HCT116 (cell line): ENCODE data around the gene CRISPLD2. TPM values are rescaled to one million over a fixed set of nuclear protein-coding genes. Genes with fewer than 3 reads are reported as not detected.

ENCODE experiments used
- ATAC-seq: fragments of 200-7000 bp; cut with Tn5 transposase; 2 replicates; pipeline ENCODE4 v1.9.1; 2020; ENCODE audit warnings: mild to moderate bottlenecking, moderate library complexity
- BruUV-seq: library from RNA; stranded (reverse); fragments of 400-500 nt; replicated peaks from 2 replicates; lab custom pipeline; 2021; lab: Mats Ljungman, UMichigan
- CTCF ChIA-PET: fragments of 300-600 bp; sonication (Branson Sonifier 250); formaldehyde crosslinking; loops from one replicate; lab custom pipeline; 2021; ENCODE audit warnings: antibody characterized with exemption; lab: Charles Lee
- POLR2A ChIA-PET: fragments of 300-600, 350-600 bp; sonication (Branson Sonifier 250); formaldehyde crosslinking; loops from one replicate; lab custom pipeline; 2021; ENCODE audit warnings: antibody characterized with exemption; lab: Charles Lee
- RAD21 ChIA-PET, 2 experiments: fragments of 300-600 bp; sonication (Branson Sonifier 250); formaldehyde crosslinking; loops; one replicate each; lab custom pipeline; 2023; ENCODE audit warnings: low total read pairs in 2 of 2; ENCODE audit not compliant: uncharacterized antibody in 2 of 2, unreplicated experiment in 2 of 2, low non-redundant PET in 1 of 2; lab: Charles Lee
- DNase-seq: peaks from one replicate; pipeline ENCODE4 v3.0.0-alpha.2; 2010; ENCODE audit warnings: low read depth, low spot score
- H2AFZ ChIP-seq: fragments of 200-600 bp; shearing (Covaris generic), sonication (generic); 2 replicates; pipeline ENCODE4 v1.6.1; 2017; ENCODE audit warnings: low read depth, mixed run types, mixed read lengths, antibody characterized with exemption, low read length; ENCODE audit not compliant: poor library complexity, severe bottlenecking
- H3K27ac ChIP-seq: 2 replicates; pipeline ENCODE4 v1.5.1; 2012; ENCODE audit warnings: low read depth, low read length
- H3K27me3 ChIP-seq: fragments of 200-600 bp; sonication (generic); 2 replicates; pipeline ENCODE4 v1.6.1; 2016; ENCODE audit warnings: mixed run types, low read length, mixed read lengths; ENCODE audit not compliant: insufficient read depth
- H3K36me3 ChIP-seq, 2 experiments: fragments of 200-500 bp in 1 of 2; fragments of 200-600 bp in 1 of 2; sonication (Bioruptor generic) in 1 of 2; sonication (generic) in 1 of 2; 2 replicates each; pipeline versions ENCODE4 v1.5.1 to v1.6.1; 2014 to 2016; ENCODE audit warnings: low read length in 2 of 2, inconsistent platforms in 1 of 2, mixed read lengths in 1 of 2, mixed run types in 1 of 2; ENCODE audit not compliant: insufficient read depth in 2 of 2, control insufficient read depth in 1 of 2
- H3K4me1 ChIP-seq, 2 experiments: fragments of 200-600 bp in 1 of 2; sonication (generic) in 1 of 2; 2 replicates each; pipeline versions ENCODE4 v1.5.1 to v1.6.1; 2012 to 2017; ENCODE audit warnings: low read length in 2 of 2, inconsistent platforms in 1 of 2, mild to moderate bottlenecking in 1 of 2, mixed read lengths in 1 of 2, mixed run types in 1 of 2, moderate library complexity in 1 of 2; ENCODE audit not compliant: insufficient read depth in 2 of 2, control insufficient read depth in 1 of 2
- H3K4me2 ChIP-seq: fragments of 200-600 bp; sonication (generic); 2 replicates; pipeline ENCODE4 v1.6.1; 2017; ENCODE audit warnings: mixed run types, low read length, mixed read lengths
- H3K4me3 ChIP-seq, 2 experiments: fragments of 200-600 bp in 1 of 2; sonication (generic) in 1 of 2; replicated peaks in 1 of 2; 2 replicates each; pipeline ENCODE4 v1.5.1; 2011 to 2016; ENCODE audit warnings: low read length in 2 of 2, control low read depth in 1 of 2, low read depth in 1 of 2, mild to moderate bottlenecking in 1 of 2, mixed read lengths in 1 of 2, mixed run types in 1 of 2
- H3K79me2 ChIP-seq: fragments of 200-600 bp; sonication (generic); 2 replicates; pipeline ENCODE4 v1.6.1; 2017; ENCODE audit warnings: mild to moderate bottlenecking, mixed run types, low read length, moderate library complexity, mixed read lengths; ENCODE audit not compliant: insufficient read depth
- H3K9ac ChIP-seq: fragments of 200-600 bp; sonication (generic); 2 replicates; pipeline ENCODE4 v1.6.1; 2016; ENCODE audit warnings: low read length, mixed read lengths
- H3K9me2 ChIP-seq: fragments of 200-600 bp; sonication (generic), shearing (Covaris generic); 2 replicates; pipeline ENCODE4 v1.6.1; 2017; ENCODE audit warnings: mixed run types, mild to moderate bottlenecking, moderate library complexity; ENCODE audit not compliant: insufficient read depth
- H3K9me3 ChIP-seq, 2 experiments: fragments of 200-500 bp in 1 of 2; fragments of 200-600 bp in 1 of 2; sonication (Bioruptor generic) in 1 of 2; sonication (generic) in 1 of 2; 2 replicates each; pipeline ENCODE4 v1.6.1; 2014 to 2017; ENCODE audit warnings: low read length in 2 of 2, mixed read lengths in 2 of 2, inconsistent platforms in 1 of 2, low read depth in 1 of 2, mild to moderate bottlenecking in 1 of 2, mixed run types in 1 of 2, moderate library complexity in 1 of 2; ENCODE audit not compliant: control insufficient read depth in 1 of 2, insufficient read depth in 1 of 2
- H4K20me1 ChIP-seq: fragments of 200-600 bp; sonication (generic), shearing (Covaris generic); 2 replicates; pipeline ENCODE4 v1.6.1; 2017; ENCODE audit warnings: mixed run types, mild to moderate bottlenecking, moderate library complexity; ENCODE audit not compliant: insufficient read depth
- CBX3 ChIP-seq: IDR thresholded peaks from 2 replicates; pipeline ENCODE4 v1.6.1; 2012; ENCODE audit warnings: low read depth
- CEBPB ChIP-seq: IDR thresholded peaks from 2 replicates; pipeline ENCODE4 v1.6.1; 2012; ENCODE audit warnings: low read depth
- EGR1 ChIP-seq: IDR thresholded peaks from 2 replicates; pipeline ENCODE4 v1.6.1; 2012; ENCODE audit warnings: low read depth
- EZH2 ChIP-seq: fragments of 200-600 bp; sonication (generic); IDR thresholded peaks from 2 replicates; pipeline ENCODE4 v1.6.1; 2017; ENCODE audit warnings: antibody characterized with exemption, mixed run types
- EZH2phosphoT487 ChIP-seq: fragments of 200-600 bp; IDR thresholded peaks from 2 replicates; pipeline ENCODE4 v1.6.1; 2018; ENCODE audit warnings: antibody characterized with exemption, borderline replicate concordance
- FOSL1 ChIP-seq: IDR thresholded peaks from 2 replicates; pipeline ENCODE4 v1.6.1; 2012; ENCODE audit warnings: low read depth
- JUND ChIP-seq: IDR thresholded peaks from 2 replicates; pipeline ENCODE4 v1.6.1; 2012
- POLR2A ChIP-seq: IDR thresholded peaks from 2 replicates; pipeline ENCODE4 v1.7.0; 2011; ENCODE audit warnings: borderline replicate concordance; ENCODE audit not compliant: insufficient read depth, insufficient read length; ENCODE audit errors: extremely low read depth
- POLR2AphosphoS5 ChIP-seq: IDR thresholded peaks from 2 replicates; pipeline ENCODE4 v1.6.1; 2011; ENCODE audit warnings: mild to moderate bottlenecking, low read depth, low read length, moderate library complexity
- RAD21 ChIP-seq: IDR thresholded peaks from 2 replicates; pipeline ENCODE4 v1.6.1; 2012; ENCODE audit warnings: low read depth, mild to moderate bottlenecking
- REST ChIP-seq: IDR thresholded peaks from 2 replicates; pipeline ENCODE4 v1.6.1; 2012; ENCODE audit warnings: low read depth
- SIN3A ChIP-seq: IDR thresholded peaks from 2 replicates; pipeline ENCODE4 v1.6.1; 2012; ENCODE audit warnings: low read depth
- YY1 ChIP-seq: IDR thresholded peaks from 2 replicates; pipeline ENCODE4 v1.6.1; 2011; ENCODE audit warnings: low read length, low read depth, moderate library complexity, mild to moderate bottlenecking; ENCODE audit not compliant: insufficient replicate concordance; ENCODE audit errors: extremely low read depth
- ZBTB33 ChIP-seq: IDR thresholded peaks from 2 replicates; pipeline ENCODE4 v1.6.1; 2011; ENCODE audit warnings: mild to moderate bottlenecking, low read length, moderate library complexity; ENCODE audit not compliant: insufficient replicate concordance; ENCODE audit errors: extremely low read depth
- ZFX ChIP-seq: fragments of 450-650 bp; IDR thresholded peaks from 2 replicates; pipeline ENCODE4 v1.6.1; 2017
- intact Hi-C: fragments of 100-400 bp; cut with micrococcal nuclease; formaldehyde crosslinking; loops from 2 replicates; pipeline ENCODE4 v1.10.0; 2022
- total RNA-seq: library from RNA; stranded (reverse); gene quantifications from one replicate; pipeline ENCODE4 v1.2.1, GENCODE V29; 2021; ENCODE audit not compliant: unreplicated experiment

The CRISPLD2 gene
- total RNA-seq, 1 experiment from 2014 or later, result 4.6 TPM

GRCh38 chr16:84780063-84780462 lies 39.7 kb upstream of the CRISPLD2 start:
- Histone ChIP-seq H3K27ac (no peak overlapping the region), H3K36me3 (peaks cover 24 to 44% of the 10 kb centered on the region in 2 experiments), H3K9me2 (no peaks in the 10 kb centered on the region)
- ChIA-PET RAD21 (interaction anchor here in 1 of 2 experiments (0.5 kb wide), 1 partner anchor 182 kb away, joined by 4 read pairs; no protein-coding TSS in a partner anchor), POLR2A (no interaction called here)
- no TSS peak for BruUV-seq
- no peak for ATAC-seq
- DNase-seq, result no peak
- TF ChIP-seq YY1, result no peak
- no peak for TF ChIP-seq POLR2A
- no peak for TF ChIP-seq CEBPB
- TF ChIP-seq ZBTB33, result no peak
- TF ChIP-seq FOSL1, result no peak
- TF ChIP-seq EZH2, result no peak
- TF ChIP-seq ZFX, result no peak
- TF ChIP-seq POLR2AphosphoS5, result no peak
- no peak for TF ChIP-seq CBX3
- no peak for TF ChIP-seq EZH2phosphoT487
- TF ChIP-seq EGR1, result no peak
- TF ChIP-seq JUND, result no peak
- TF ChIP-seq RAD21, result no peak
- no peak for TF ChIP-seq REST
- TF ChIP-seq SIN3A, result no peak
- TF ChIP-seq, all 23 proteins: peak for 0
- no peaks in the 10 kb centered on the region for H3K9me3 ChIP-seq
- intact Hi-C loops, result no loop called here
- no peaks in the 10 kb centered on the region for H4K20me1 ChIP-seq
- no peaks in the 10 kb centered on the region for H3K4me1 ChIP-seq
- CTCF ChIA-PET, result interaction anchor here (0.8 kb wide), 1 partner anchor 191 kb away, joined by 3 read pairs; no protein-coding TSS in a partner anchor
- H2AFZ ChIP-seq, result no peak overlapping the region
- peaks cover 1% of the 10 kb centered on the region; the same call in 1 of the 2 replicates for H3K79me2 ChIP-seq
- H3K4me3 ChIP-seq, result no peak overlapping the region
- H3K4me2 ChIP-seq, result no peak overlapping the region
- no peak overlapping the region for H3K9ac ChIP-seq
- H3K27me3 ChIP-seq, result no peaks in the 10 kb centered on the region
